Upper lobe of left lung (tissue), 6 donors: ENCODE data around the gene ARHGAP24. TPM values are rescaled to one million over a fixed set of nuclear protein-coding genes. Genes with fewer than 3 reads are reported as not detected.

ENCODE experiments used
- ATAC-seq, 2 donors: fragments of 200-7000 bp; cut with Tn5 transposase; one replicate each; pipeline ENCODE4 v1.9.1; 2022; ENCODE audit warnings: mild to moderate bottlenecking in 2 of 2, moderate library complexity in 2 of 2; ENCODE audit not compliant: low FRiP score in 2 of 2
- DNase-seq, 2 donors: peaks; one replicate each; pipeline ENCODE4 v3.0.0-alpha.2; 2019 to 2020
- H3K27ac ChIP-seq, 4 donors: fragments of 200-600 bp; sonication (generic); one replicate each; pipeline ENCODE4 v1.5.1; 2016 to 2019
- H3K27me3 ChIP-seq, 4 donors: fragments of 200-600 bp; sonication (generic); one replicate each; pipeline ENCODE4 v1.5.1; 2017 to 2019
- H3K36me3 ChIP-seq, 4 donors: fragments of 200-600 bp; sonication (generic); one replicate each; pipeline ENCODE4 v1.5.1; 2016 to 2019
- H3K4me1 ChIP-seq, 4 donors: fragments of 200-600 bp; sonication (generic); one replicate each; pipeline ENCODE4 v1.5.1; 2018 to 2019
- H3K4me3 ChIP-seq, 4 donors: fragments of 200-600 bp; sonication (generic); one replicate each; pipeline ENCODE4 v1.5.1; 2017 to 2019; ENCODE audit warnings: mild to moderate bottlenecking in 2 of 4, moderate library complexity in 1 of 4
- H3K9me3 ChIP-seq, 4 donors: fragments of 200-600 bp; sonication (generic); one replicate each; pipeline ENCODE4 v1.5.1; 2018 to 2019
- CTCF ChIP-seq, 6 experiments: fragments of 450-650 bp in 4 of 6; fragments of 200-600 bp in 2 of 6; sonication (generic) in 2 of 6; IDR thresholded peaks; one replicate each; pipeline ENCODE4 v1.5.1; 2016 to 2019; ENCODE audit warnings: antibody characterized with exemption in 6 of 6
- EP300 ChIP-seq, 4 donors: sonication (generic); formaldehyde crosslinking; IDR thresholded peaks; one replicate each; pipeline ENCODE4 v1.5.1; 2017; ENCODE audit warnings: antibody characterized with exemption in 4 of 4, control low read depth in 2 of 4
- POLR2A ChIP-seq, 4 donors: fragments of 450-650 bp; IDR thresholded peaks; one replicate each; pipeline ENCODE4 v1.5.1; 2016 to 2017; ENCODE audit warnings: antibody characterized with exemption in 4 of 4, mild to moderate bottlenecking in 2 of 4
- POLR2AphosphoS5 ChIP-seq, 2 donors: sonication (generic); formaldehyde crosslinking; IDR thresholded peaks; one replicate each; pipeline ENCODE4 v1.5.1; 2017; ENCODE audit warnings: antibody characterized with exemption in 2 of 2
- WGBS, 2 donors: methylation state at CpG; one replicate each; pipeline ENCODE4 v1.1.5; 2017 to 2018; 5-methylcytosine and 5-hydroxymethylcytosine counted together
- total RNA-seq, 6 donors: library from RNA; depleted of rRNA in 4 of 6; stranded (reverse); fragments of >200 nt in 4 of 6; gene quantifications; one replicate each; pipeline versions ENCODE4 v1.1.0 to v1.2.1, GENCODE V29; 2016 to 2021
- donor health status: DM: no; HTN: no; CAD: no; lungs with moderate emphysema.
- donor health status: DM: no; HTN: yes; CAD: no; lungs with severe emphysema.

The ARHGAP24 gene
- total RNA-seq, 6 donors from 2014 or later: 26.4 to 92.2 (median 52.4) TPM

DNA sequence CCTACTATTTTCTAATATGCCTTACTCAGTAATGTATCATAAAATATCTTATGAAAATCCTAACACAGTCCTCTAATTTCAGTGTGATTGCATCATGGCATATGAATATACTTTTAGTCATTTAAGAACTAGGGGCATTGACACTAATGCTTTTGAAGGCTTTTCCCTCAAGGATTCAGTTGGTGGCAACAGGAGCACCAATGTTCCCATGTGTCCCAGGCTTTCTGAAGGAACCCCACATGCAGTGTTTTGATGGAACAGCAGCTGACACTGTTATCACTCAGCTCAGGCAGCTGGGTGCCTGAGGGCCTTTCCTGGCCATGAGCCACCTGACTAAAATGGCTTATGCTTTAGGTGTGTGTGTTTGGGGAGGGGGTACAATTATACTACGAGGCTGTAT lies 348.3 kb downstream of the ARHGAP24 start:
- H3K27me3 ChIP-seq: no peaks in the 10 kb centered on the region
- H3K27ac ChIP-seq: peak overlapping the region in 1 of 4 donors; percentile 30
- TF ChIP-seq EP300 (IDR thresholded peaks at IDR 0.05) (no peak), POLR2A (IDR thresholded peaks at IDR 0.05) (no peak), CTCF (IDR thresholded peaks at IDR 0.05) (no peak), POLR2AphosphoS5 (IDR thresholded peaks at IDR 0.05) (no peak)
- H3K36me3 ChIP-seq: no peaks in the 10 kb centered on the region
- DNase-seq (no peak), ATAC-seq (no peak)
- no peak overlapping the region for H3K4me3 ChIP-seq
- peaks cover 0 to 24% (median 3%) of the 10 kb centered on the region in 4 donors for H3K4me1 ChIP-seq
- no peaks in the 10 kb centered on the region for H3K9me3 ChIP-seq
- WGBS, 2 donors: 0 to 58% methylated on average over 1 of the region's 1 CpG

- 67 to 75% methylated on average over 5 of the region's 5 CpGs for WGBS, 2 donors
Observed at GRCh38 chr4:85824166-85824945, 349.4 kb downstream of the ARHGAP24 start.

GRCh38 chr4:85826060-85826678 lies 351.2 kb downstream of the ARHGAP24 start:
- Histone ChIP-seq H3K36me3 (no peaks in the 10 kb centered on the region), H3K27ac (peak overlapping the region; percentile 9 to 44 (median 43)), H3K4me3 (no peak overlapping the region), H3K4me1 (peaks cover 0 to 24% (median 3%) of the 10 kb centered on the region in 4 donors), H3K9me3 (no peaks in the 10 kb centered on the region), H3K27me3 (no peaks in the 10 kb centered on the region)
- ATAC-seq (peak; percentile 71 to 90), DNase-seq (peak in 1 of 2 donors; percentile 66)
- WGBS, 2 donors: 19 to 23% methylated on average over 7 of the region's 7 CpGs
- no peak for TF ChIP-seq POLR2A (IDR thresholded peaks at IDR 0.05)
- TF ChIP-seq EP300 (IDR thresholded peaks at IDR 0.05): no peak
- TF ChIP-seq CTCF (IDR thresholded peaks at IDR 0.05): peak in 3 of 6 experiments; percentile 22 to 37 (median 34)
- TF ChIP-seq POLR2AphosphoS5 (IDR thresholded peaks at IDR 0.05): no peak

More at GRCh38 chr4:85824166-85824945, 349.4 kb downstream of the ARHGAP24 start:
- Histone ChIP-seq H3K9me3 (no peaks in the 10 kb centered on the region), H3K27ac (peak overlapping the region in 1 of 4 donors; percentile 3), H3K36me3 (no peaks in the 10 kb centered on the region), H3K4me3 (no peak overlapping the region), H3K4me1 (peaks cover 0 to 24% (median 3%) of the 10 kb centered on the region in 4 donors), H3K27me3 (no peaks in the 10 kb centered on the region)
- no peak for DNase-seq
- TF ChIP-seq CTCF (IDR thresholded peaks at IDR 0.05) (no peak), POLR2A (IDR thresholded peaks at IDR 0.05) (no peak), POLR2AphosphoS5 (IDR thresholded peaks at IDR 0.05) (no peak), EP300 (IDR thresholded peaks at IDR 0.05) (no peak)
- no peak for ATAC-seq

DNA sequence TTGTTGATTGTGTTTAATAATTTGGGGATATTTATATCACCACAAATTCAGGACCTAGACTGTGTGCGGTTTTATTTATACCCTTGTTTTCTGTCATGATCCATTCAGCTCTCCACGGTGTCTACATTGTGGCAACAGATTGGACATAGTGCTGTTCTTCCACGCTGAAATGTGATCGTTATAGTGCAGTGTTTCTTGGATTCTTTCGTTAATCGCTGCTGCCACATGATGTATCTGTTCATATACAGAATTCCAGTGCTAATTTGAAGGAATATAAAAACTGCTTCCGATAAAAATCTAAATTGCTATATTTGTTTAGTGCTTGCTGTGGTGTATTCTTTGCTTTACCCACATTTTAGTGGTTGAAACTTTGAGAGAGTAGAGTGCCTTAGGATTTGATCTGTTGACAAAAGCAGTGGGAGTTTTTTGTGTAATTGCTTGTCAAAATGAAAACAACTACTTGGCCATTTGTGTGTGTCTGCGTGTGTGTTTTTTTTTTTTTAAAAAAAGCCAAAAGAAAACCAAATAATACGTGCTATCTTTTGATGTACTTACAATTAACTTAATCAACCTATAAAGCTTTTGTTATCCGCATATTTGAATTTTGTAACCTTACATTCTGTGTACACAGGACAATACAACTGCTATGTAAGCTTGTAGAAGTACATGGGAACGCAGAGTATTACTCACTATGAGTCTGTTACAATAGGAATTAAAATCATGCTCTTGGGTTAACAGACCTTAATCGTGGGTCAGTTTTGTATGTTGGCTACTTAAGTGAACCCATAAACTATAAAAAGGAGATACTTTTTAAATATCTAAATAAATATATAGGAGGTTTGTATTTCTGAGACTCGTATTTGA lies 353.3 kb downstream of the ARHGAP24 start:
- TF ChIP-seq EP300 (IDR thresholded peaks at IDR 0.05) (no peak), POLR2A (IDR thresholded peaks at IDR 0.05) (no peak), CTCF (IDR thresholded peaks at IDR 0.05) (no peak), POLR2AphosphoS5 (IDR thresholded peaks at IDR 0.05) (no peak)
- Histone ChIP-seq H3K4me3 (peak overlapping the region in 3 of 4 donors; percentile 11 to 22 (median 18)), H3K36me3 (no peaks in the 10 kb centered on the region), H3K27me3 (no peaks in the 10 kb centered on the region), H3K9me3 (no peaks in the 10 kb centered on the region), H3K4me1 (peaks cover 0 to 21% (median 3%) of the 10 kb centered on the region in 4 donors), H3K27ac (peak overlapping the region; percentile 48 to 67 (median 56))
- 55 to 60% methylated on average over 13 of the region's 13 CpGs for WGBS, 2 donors
- DNase-seq (no peak), ATAC-seq (peak; percentile 23 to 45)
